ENCODE data around the gene CSF3R. TPM values are rescaled to one million over a fixed set of nuclear protein-coding genes. Genes with fewer than 3 reads are reported as not detected.
A peak's percentile ranks its signal among the peaks of the same experiment; 100 is the strongest.

Gene CSF3R
- total and polyA plus RNA-seq, 3 experiments from 2014 or later = 0.11 to 0.40 TPM; not detected in 1

- peaks cover 2 to 12% (median 11%) of the 10 kb centered on the region in 3 donors for H3K4me1 Mint-ChIP-seq
- H3K27me3 Mint-ChIP-seq = peaks cover 1 to 4% of the 10 kb centered on the region in 2 donors
- peak overlapping the region in 1 of 8 donors; percentile 18 for H3K27ac Mint-ChIP-seq
- Histone ChIP-seq H3K4me1 (ENCODE audit: insufficient read depth, low read length) (no peaks in the 10 kb centered on the region), H3K27me3 (ENCODE audit: insufficient read depth, low read length, poor library complexity, severe bottlenecking) (no peaks in the 10 kb centered on the region), H3K9me3 (ENCODE audit: low read length) (no peaks in the 10 kb centered on the region), H3K4me3 (ENCODE audit: low read length) (no peak overlapping the region), H3K27ac (ENCODE audit: low read depth, low read length) (no peak overlapping the region), H3K36me3 (ENCODE audit: insufficient read depth, low read length) (no peaks in the 10 kb centered on the region)
- H3K9me3 Mint-ChIP-seq = no peaks in the 10 kb centered on the region
- no peaks in the 10 kb centered on the region for H3K36me3 Mint-ChIP-seq
- ChIA-PET POLR2A (no interaction called here), CTCF (no interaction called here)
- peak overlapping the region in 2 of 7 donors; percentile 17 to 56 for H3K4me3 Mint-ChIP-seq
- DNase-seq = no peak
These were observed 41.8 kb upstream of the CSF3R start for GRCh38 chr1:36524359-36525062.

GRCh38 chr1:36523850-36524249, 41.1 kb upstream of the CSF3R start:
- no peaks in the 10 kb centered on the region for H3K36me3 Mint-ChIP-seq
- H3K4me3 Mint-ChIP-seq = peak overlapping the region in 3 of 7 donors; percentile 17 to 56 (median 29)
- no peaks in the 10 kb centered on the region for H3K9me3 Mint-ChIP-seq

GRCh38 chr1:36523230-36523495, 40.5 kb upstream of the CSF3R start:
- no peak for DNase-seq
- H3K4me3 Mint-ChIP-seq = no peak overlapping the region
- peaks cover 2 to 12% (median 11%) of the 10 kb centered on the region in 3 donors for H3K4me1 Mint-ChIP-seq
- no peaks in the 10 kb centered on the region for H3K36me3 Mint-ChIP-seq
- no peaks in the 10 kb centered on the region for H3K27me3 ChIP-seq (ENCODE audit: insufficient read depth, low read length, poor library complexity, severe bottlenecking)
- H3K9me3 Mint-ChIP-seq = no peaks in the 10 kb centered on the region
- H3K4me1 ChIP-seq (ENCODE audit: insufficient read depth, low read length) = no peaks in the 10 kb centered on the region
- no peaks in the 10 kb centered on the region for H3K36me3 ChIP-seq (ENCODE audit: insufficient read depth, low read length)
- peaks cover 1 to 4% of the 10 kb centered on the region in 2 donors for H3K27me3 Mint-ChIP-seq
- H3K27ac ChIP-seq (ENCODE audit: low read depth, low read length) = no peak overlapping the region
- H3K9me3 ChIP-seq (ENCODE audit: low read length) = no peaks in the 10 kb centered on the region
- ChIA-PET CTCF (no interaction called here), POLR2A (no interaction called here)
- no peak overlapping the region for H3K4me3 ChIP-seq (ENCODE audit: low read length)
- no peak overlapping the region for H3K27ac Mint-ChIP-seq

More at GRCh38 chr1:36523850-36524249, 41.1 kb upstream of the CSF3R start:
- Mint-ChIP-seq H3K27me3 (peaks cover 1 to 4% of the 10 kb centered on the region in 2 donors), H3K4me1 (peaks cover 2 to 12% (median 11%) of the 10 kb centered on the region in 3 donors), H3K27ac (no peak overlapping the region)
- no peak overlapping the region for H3K27ac ChIP-seq (ENCODE audit: low read depth, low read length)
- ChIA-PET POLR2A (no interaction called here), CTCF (no interaction called here)
- no peaks in the 10 kb centered on the region for H3K27me3 ChIP-seq (ENCODE audit: insufficient read depth, low read length, poor library complexity, severe bottlenecking)
- no peak overlapping the region for H3K4me3 ChIP-seq (ENCODE audit: low read length)
- H3K9me3 ChIP-seq (ENCODE audit: low read length) = no peaks in the 10 kb centered on the region
- DNase-seq = no peak
- no peaks in the 10 kb centered on the region for H3K4me1 ChIP-seq (ENCODE audit: insufficient read depth, low read length)
- H3K36me3 ChIP-seq (ENCODE audit: insufficient read depth, low read length) = no peaks in the 10 kb centered on the region

- Mint-ChIP-seq H3K36me3 (no peaks in the 10 kb centered on the region), H3K27me3 (peaks cover 0 to under 1% of the 10 kb centered on the region in 2 donors), H3K4me3 (no peak overlapping the region), H3K9me3 (no peaks in the 10 kb centered on the region), H3K27ac (peak overlapping the region in 1 of 8 donors; percentile 22), H3K4me1 (peaks cover 2 to 12% (median 11%) of the 10 kb centered on the region in 3 donors)
- Histone ChIP-seq H3K4me1 (ENCODE audit: insufficient read depth, low read length) (no peaks in the 10 kb centered on the region), H3K27ac (ENCODE audit: low read depth, low read length) (no peak overlapping the region), H3K4me3 (ENCODE audit: low read length) (no peak overlapping the region), H3K9me3 (ENCODE audit: low read length) (no peaks in the 10 kb centered on the region), H3K27me3 (ENCODE audit: insufficient read depth, low read length, poor library complexity, severe bottlenecking) (no peaks in the 10 kb centered on the region), H3K36me3 (ENCODE audit: insufficient read depth, low read length) (no peaks in the 10 kb centered on the region)
- CTCF ChIA-PET = no interaction called here
- no peak for DNase-seq
- POLR2A ChIA-PET = no interaction called here
These were observed 39.9 kb upstream of the CSF3R start for GRCh38 chr1:36522461-36523229.

GRCh38 chr1:36522021-36522420, 39.3 kb upstream of the CSF3R start:
- Mint-ChIP-seq H3K9me3 (no peaks in the 10 kb centered on the region), H3K36me3 (no peaks in the 10 kb centered on the region), H3K4me3 (no peak overlapping the region), H3K27ac (no peak overlapping the region), H3K27me3 (no peaks in the 10 kb centered on the region), H3K4me1 (peaks cover 2 to 12% (median 11%) of the 10 kb centered on the region in 3 donors)
- Histone ChIP-seq H3K36me3 (ENCODE audit: insufficient read depth, low read length) (no peaks in the 10 kb centered on the region), H3K4me1 (ENCODE audit: insufficient read depth, low read length) (no peaks in the 10 kb centered on the region), H3K4me3 (ENCODE audit: low read length) (no peak overlapping the region), H3K27me3 (ENCODE audit: insufficient read depth, low read length, poor library complexity, severe bottlenecking) (no peaks in the 10 kb centered on the region), H3K27ac (ENCODE audit: low read depth, low read length) (no peak overlapping the region), H3K9me3 (ENCODE audit: low read length) (no peaks in the 10 kb centered on the region)
- POLR2A ChIA-PET = no interaction called here
- CTCF ChIA-PET = no interaction called here
- no peak for DNase-seq

GRCh38 chr1:36520771-36521420, 38.2 kb upstream of the CSF3R start:
- no peaks in the 10 kb centered on the region for H3K4me1 ChIP-seq (ENCODE audit: insufficient read depth, low read length)
- H3K4me3 Mint-ChIP-seq = no peak overlapping the region
- no peak overlapping the region for H3K27ac Mint-ChIP-seq
- no peaks in the 10 kb centered on the region for H3K36me3 ChIP-seq (ENCODE audit: insufficient read depth, low read length)
- CTCF ChIA-PET = no interaction called here
- no peak overlapping the region for H3K4me3 ChIP-seq (ENCODE audit: low read length)
- POLR2A ChIA-PET = no interaction called here
- H3K9me3 Mint-ChIP-seq = no peaks in the 10 kb centered on the region
- H3K9me3 ChIP-seq (ENCODE audit: low read length) = no peaks in the 10 kb centered on the region
- H3K4me1 Mint-ChIP-seq = peaks cover 2 to 12% (median 11%) of the 10 kb centered on the region in 3 donors
- no peak for DNase-seq
- H3K27me3 Mint-ChIP-seq = no peaks in the 10 kb centered on the region
- no peaks in the 10 kb centered on the region for H3K36me3 Mint-ChIP-seq
- no peak overlapping the region for H3K27ac ChIP-seq (ENCODE audit: low read depth, low read length)
- H3K27me3 ChIP-seq (ENCODE audit: insufficient read depth, low read length, poor library complexity, severe bottlenecking) = no peaks in the 10 kb centered on the region

GRCh38 chr1:36520056-36520455, 37.3 kb upstream of the CSF3R start:
- no peaks in the 10 kb centered on the region for H3K27me3 Mint-ChIP-seq
- CTCF ChIA-PET = no interaction called here

More at GRCh38 chr1:36520056-36520455, 37.3 kb upstream of the CSF3R start:
- Histone ChIP-seq H3K4me3 (ENCODE audit: low read length) (no peak overlapping the region), H3K36me3 (ENCODE audit: insufficient read depth, low read length) (no peaks in the 10 kb centered on the region), H3K4me1 (ENCODE audit: insufficient read depth, low read length) (no peaks in the 10 kb centered on the region), H3K27me3 (ENCODE audit: insufficient read depth, low read length, poor library complexity, severe bottlenecking) (no peaks in the 10 kb centered on the region), H3K9me3 (ENCODE audit: low read length) (no peaks in the 10 kb centered on the region), H3K27ac (ENCODE audit: low read depth, low read length) (no peak overlapping the region)
- no peak overlapping the region for H3K27ac Mint-ChIP-seq
- no peaks in the 10 kb centered on the region for H3K9me3 Mint-ChIP-seq
- no peak for DNase-seq
- POLR2A ChIA-PET = no interaction called here
- H3K4me3 Mint-ChIP-seq = no peak overlapping the region
- no peaks in the 10 kb centered on the region for H3K36me3 Mint-ChIP-seq
- peaks cover 2 to 12% (median 11%) of the 10 kb centered on the region in 3 donors for H3K4me1 Mint-ChIP-seq

Measured in CD8-positive, alpha-beta memory T cell (primary cell).